Posterior cingulate gyrus (tissue), 11 donors: Measurements from ENCODE around the gene LYRM4.

Experiments
- DNase-seq, 10 donors: peaks; one replicate each; pipeline versions ENCODE4 v3.0.0 to v3.0.0-alpha.2; 2020 to 2021; ENCODE audit warnings: mixed read lengths in 3 of 10
- intact Hi-C: fragments of 100-400 bp; cut with DNase I; formaldehyde crosslinking; loops from one replicate; pipeline ENCODE4 v1.15.1; 2023

The LYRM4 gene

DNA sequence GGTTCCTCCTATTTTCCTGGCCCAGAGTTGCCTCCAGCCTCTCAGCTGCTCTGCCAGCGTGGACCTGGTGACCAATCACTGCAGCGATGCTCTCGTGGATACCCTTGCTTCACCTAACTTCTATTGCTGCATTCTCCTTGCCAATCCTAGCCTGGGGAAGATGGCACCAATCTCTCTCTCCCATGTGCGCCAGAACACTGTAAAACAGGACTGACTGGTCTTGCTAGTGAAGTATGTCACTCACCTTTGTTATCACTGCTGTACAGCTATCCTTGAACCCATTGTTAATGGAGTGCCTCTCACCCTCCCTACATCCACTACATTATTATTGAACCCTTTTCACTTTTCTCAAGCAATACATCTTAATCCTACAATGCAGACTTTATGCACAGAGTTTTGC lies 80.1 kb downstream of the LYRM4 start:
- DNase-seq = no peak
- intact Hi-C loops = no loop called here

DNA sequence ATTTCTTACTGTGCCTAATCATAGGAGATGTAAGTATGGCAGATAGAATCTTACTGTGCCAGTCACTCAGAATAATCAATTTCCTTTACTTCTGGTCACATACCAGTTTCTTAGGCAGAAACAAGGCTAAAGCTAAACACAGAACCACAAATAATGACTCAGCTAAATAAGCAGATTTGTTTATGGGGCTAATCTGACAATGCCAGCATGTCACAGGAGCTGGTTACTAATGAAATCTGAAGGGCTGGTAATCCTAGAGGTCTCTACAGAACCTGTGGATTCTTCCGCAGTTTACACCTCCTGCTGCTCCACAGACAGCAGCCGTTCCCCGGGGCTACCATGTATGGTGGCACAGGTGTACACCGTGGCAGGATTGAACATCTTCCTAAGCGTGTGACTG lies 80.8 kb downstream of the LYRM4 start:
- intact Hi-C loops = no loop called here
- no peak for DNase-seq

DNA sequence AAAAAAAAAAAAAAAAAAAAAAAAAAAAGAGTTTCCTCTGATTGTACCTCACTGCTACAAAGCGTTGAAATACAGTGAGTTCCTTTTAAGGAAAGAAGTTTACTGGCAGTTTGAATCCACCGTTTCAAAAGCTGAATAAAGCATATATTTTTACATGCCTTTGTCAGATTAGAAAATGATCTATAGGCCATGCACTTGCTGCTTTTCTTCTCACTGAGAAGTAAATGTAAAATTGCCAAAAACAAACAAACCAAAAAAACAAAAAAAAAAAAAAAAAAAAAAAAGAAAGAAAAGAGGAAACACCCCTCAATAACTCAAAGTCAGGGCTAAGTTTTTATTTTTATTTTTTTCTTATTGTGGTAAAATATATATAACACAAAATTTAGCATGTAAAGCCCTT lies 81.9 kb downstream of the LYRM4 start:
- intact Hi-C loops = no loop called here
- DNase-seq = no peak

DNA sequence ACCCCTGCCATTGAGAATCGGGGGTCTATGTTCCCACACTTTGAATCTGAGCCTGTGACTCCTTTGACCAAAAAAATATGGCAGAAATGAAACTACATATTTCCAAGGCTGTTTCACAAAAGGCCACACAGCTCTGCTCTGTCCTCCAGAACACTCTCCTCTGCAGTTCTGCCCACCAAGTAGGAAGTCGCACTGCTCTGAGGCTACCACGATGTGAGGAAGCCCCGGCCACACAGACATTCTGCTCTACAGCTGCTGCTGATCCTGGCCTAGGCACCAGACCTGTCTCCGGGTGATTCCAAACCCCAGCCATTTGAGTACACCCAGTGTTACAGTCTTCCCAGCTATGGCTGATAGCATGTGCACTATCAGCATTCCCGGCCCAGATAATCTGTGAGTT lies 85.1 kb downstream of the LYRM4 start:
- DNase-seq = no peak
- intact Hi-C loops = no loop called here

DNA sequence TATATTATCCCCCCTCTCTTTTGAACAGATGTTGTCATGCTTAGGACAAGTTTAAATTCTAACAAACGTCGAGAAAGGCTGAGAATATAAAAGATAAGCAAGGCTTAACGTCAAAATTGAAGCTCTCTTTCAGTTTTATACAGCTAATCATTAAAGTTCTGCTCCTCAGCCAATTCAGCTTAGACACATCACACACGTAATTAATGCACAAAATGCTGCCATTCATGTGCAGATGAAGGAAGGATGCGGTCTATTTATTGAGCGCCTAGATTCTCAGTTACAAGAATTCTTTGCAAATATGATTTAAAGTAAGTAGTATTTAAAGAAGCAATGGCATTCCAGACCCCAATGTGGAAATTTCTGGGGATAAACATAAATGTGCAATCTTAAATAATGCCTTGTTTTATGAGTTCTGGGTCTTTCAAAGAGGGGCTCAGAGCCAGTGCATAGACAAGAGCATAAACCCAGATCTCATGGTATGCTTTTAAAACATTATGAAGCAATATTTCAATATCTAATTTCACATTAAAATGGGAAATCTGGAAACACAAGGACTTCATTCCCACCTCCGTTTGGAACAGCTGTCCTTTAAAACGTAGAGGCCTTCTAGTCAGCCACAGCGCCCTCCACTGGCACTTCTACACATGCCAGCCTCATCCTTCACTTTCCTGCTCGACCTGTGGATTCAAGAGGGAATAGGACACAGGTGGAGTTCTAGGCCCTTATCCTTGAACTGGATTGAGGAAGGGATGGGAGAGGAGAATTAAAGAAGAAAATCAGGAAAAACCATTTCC lies 85.8 kb downstream of the LYRM4 start:
- DNase-seq = peak in 1 of 10 donors; percentile 19
- intact Hi-C loops = no loop called here

DNA sequence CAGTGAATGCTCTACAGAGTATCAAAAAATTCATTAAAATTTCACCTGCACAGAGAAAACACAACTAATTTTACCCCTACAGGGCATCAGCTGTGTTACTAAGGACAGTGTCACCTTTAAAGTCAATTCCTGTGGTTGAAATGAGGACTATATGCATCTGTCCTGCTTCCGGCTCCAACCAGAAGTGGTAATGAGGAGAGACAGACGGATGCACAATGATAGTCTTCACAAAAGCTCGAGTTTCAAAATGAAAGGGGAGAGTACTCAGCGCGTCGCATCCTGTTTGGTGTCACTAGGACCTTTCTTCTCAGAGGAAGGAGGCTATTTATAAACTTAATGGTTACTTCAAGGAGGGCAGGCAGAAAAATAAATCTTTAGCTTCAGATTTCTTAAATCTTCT lies 86.5 kb downstream of the LYRM4 start:
- intact Hi-C loops = no loop called here
- DNase-seq = no peak

DNA sequence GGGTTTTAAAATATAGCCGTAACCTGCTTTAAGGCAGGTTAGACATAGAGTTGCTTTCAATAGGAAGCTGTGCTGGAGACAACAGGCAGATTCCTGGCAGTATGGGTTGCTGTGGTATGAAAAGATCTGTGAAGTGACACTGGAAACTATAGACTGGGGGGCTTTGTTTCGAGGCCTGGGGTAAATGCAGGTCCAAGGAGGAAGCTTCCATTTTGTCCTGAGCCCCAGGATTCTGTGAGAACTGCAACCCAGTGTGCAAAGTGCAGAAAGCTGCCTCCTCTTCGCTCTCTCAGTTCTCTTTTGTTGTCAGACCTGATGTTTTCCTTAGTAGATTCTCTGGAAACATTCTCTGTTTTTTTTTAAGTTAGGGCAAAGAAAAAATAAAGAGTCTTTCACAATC lies 86.9 kb downstream of the LYRM4 start:
- DNase-seq = no peak
- intact Hi-C loops = no loop called here

DNA sequence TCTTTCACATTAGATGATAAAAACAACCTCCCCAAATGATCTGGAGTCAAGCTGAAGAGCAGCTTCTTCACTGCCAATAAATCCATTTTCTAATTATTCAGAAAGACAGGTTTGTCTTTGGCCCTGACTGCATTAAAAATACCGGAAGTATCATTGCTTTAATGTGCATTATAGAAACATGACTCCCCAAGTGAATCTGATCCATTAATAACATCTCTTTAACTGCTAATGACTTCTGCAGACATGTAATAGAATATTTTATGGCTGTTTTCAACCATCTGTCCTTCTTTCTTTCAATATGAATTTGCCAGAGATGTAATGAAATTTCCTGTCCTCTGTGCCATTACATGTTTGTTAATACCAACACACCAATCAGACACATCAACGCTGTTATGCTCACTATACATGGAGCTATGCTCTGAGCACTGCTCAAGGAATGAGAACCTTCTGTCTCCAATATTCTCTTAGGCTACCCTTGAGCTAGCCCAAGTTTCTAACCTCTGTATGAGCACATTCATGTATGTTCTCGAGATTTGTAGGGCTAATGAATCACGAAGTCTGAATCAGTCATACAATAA lies 87.8 kb downstream of the LYRM4 start:
- DNase-seq = no peak
- intact Hi-C loops = no loop called here

DNA sequence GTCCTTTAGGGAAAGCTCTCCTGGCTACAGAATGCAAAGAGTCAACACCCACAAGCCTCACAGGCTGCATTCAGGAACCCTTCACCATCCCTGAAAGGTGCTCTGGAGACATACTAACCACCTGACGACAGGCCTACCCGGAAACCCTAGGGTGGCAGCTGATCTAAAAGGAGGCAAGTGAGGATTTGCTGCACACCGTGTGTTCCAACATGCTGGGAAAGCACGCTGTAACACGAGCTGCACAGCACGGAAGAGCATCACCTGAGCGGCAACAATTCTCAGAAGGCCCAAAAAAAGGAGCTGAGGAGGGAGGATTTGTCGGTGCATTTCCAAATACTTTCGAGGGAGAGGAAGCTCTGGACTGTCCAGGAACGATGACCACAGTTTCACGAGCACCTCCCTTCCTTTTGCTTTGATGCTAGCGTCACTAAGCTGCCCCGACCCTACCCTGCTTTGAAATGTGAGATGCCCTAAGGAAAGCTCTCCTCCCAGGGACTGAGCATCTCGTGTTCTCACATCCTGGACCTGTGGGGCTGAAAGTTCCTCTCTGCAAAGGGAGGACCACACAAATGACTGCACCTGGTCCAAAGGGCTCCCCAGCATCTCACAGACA lies 88.6 kb downstream of the LYRM4 start:
- intact Hi-C loops = no loop called here
- DNase-seq = no peak

DNA sequence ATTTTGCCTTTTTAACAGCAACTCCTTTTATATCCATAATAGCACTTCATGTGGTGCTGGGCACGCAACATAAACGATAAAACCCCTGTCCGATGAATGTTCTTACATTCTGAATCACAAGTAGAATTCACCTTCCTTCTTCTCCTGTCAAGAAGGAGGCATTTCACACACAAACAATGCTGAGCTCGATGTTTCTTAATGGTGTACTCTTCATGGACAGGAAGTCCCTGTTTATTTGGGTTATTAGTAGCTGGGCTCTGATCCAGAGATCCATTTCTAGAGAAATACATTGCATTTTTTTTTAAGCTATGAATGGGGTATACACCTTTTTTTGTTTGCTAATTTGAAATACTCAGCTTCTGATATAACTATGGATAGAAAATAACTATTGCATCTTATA lies 93.2 kb downstream of the LYRM4 start:
- intact Hi-C loops = no loop called here
- DNase-seq = no peak

DNA sequence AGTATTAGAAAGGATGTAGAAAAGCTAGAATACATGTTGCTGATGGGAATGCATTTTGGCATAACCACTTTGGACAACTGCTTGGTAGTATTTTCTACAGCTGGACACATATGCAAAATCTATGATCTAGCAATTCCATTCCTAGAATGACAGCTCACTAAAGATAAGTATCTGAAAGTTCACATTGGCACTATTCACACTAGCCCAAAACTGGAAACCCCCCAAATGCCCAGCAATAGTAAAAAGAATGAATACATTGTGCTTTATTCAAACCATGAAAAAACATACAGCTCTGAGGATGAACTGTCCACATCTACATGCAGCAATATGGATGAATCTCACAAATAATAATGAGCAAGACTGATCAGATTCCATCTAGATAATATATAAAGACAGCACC lies 96.7 kb downstream of the LYRM4 start:
- DNase-seq = no peak
- intact Hi-C loops = loop anchor here (5.0 kb wide), 1 partner anchor 33 kb away; no protein-coding TSS in a partner anchor

DNA sequence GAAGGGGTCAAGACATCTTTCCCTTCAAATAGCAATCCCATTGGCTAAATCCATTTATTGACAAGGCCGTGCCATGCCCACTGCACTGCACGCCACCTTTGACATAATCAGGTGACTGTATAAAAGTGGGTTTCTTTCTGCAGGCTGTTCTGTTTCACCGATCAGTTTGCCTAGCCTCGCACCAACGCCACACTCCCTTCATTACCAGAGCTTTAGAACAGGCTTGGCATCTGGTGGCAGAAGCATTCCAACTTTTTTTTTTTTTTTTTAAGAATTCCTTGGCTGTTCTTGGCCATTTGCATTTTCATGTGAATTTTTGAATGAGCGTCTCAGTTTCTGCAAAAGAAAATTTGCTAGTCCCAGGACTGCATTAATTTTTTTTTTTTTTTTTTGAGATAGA lies 97.5 kb downstream of the LYRM4 start:
- intact Hi-C loops = loop anchor here (5.0 kb wide), 1 partner anchor 34 kb away; no protein-coding TSS in a partner anchor
- DNase-seq = peak in 3 of 10 donors; percentile 27 to 77 (median 74)

DNA sequence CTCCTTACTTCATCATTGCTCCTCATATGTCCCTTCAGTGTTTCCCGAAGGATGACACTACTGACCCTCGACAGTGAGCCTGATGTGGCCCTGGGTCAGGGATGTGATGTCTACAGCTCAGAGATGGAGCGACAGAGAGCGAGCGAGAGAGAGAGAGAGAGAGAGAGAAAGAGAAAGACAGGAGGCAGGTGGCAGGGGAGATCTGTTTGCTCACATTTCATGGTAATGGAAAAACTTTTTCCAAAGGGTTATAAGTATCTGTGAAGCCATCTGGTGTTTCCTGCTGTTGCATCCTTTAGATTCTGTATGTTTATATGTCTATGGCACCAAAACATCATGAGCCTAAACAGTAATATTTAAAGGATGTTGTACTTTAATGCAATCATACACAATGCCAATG lies 98.4 kb downstream of the LYRM4 start:
- DNase-seq = no peak
- intact Hi-C loops = loop anchor here (5.0 kb wide), 1 partner anchor 35 kb away; no protein-coding TSS in a partner anchor

DNA sequence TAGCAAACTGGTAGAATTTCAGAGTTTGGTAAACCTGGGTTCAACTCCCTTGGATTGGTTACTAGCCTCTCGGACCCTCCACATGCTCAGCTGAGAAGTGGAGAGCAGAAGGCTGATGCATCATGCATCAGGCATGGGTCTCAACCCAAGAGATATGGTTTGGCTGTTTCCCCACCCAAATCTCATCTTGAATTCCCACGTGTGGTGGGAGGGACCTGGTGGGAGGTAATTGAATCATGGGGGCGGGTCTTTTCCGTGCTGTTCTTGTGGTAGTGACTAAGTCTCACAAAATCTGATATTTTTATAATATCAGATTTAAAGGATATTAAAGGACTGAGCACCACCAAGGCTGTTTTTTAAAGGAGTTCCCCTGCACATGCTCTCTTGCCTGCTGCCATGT lies 100.5 kb downstream of the LYRM4 start:
- DNase-seq = no peak
- intact Hi-C loops = loop anchor here (5.0 kb wide), 1 partner anchor 37 kb away; no protein-coding TSS in a partner anchor

DNA sequence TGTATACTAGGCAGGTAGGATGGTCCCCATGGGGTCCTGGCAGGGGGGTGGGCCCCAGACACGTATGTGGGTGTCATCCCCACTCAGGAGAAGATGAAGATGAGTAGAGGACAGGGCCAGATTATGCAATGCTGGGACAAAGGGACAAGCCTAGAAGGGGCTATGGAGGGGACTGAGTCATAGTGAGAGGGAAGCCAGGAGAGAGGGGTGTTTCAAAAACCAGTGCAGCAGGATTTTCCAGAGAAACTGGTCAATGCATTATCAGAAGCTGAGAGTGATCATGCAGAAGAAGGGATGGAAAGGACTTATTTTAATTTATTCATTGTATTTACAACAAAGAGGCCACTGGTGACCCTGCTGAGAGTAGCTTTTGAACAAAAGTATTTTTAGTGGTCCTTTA lies 101.6 kb downstream of the LYRM4 start:
- intact Hi-C loops = no loop called here
- DNase-seq = no peak

DNA sequence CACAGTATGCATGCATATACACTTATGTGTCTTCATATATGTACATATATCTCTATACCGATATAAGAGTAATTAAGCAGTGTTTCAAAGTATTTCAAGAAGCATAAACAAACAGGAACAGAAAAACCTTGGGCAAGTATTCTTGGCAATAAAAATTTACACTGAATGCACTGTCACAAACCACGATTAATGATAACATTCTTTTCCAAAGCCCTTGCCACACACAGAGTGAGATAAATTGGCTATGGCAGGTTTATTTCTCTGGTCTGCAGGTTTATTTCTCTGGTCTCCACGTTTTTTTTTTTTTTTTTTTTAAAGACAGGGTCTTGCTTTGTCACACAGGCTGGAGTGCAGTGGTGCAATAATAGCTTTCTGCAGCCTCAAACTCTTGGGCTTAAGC lies 102.6 kb downstream of the LYRM4 start:
- intact Hi-C loops = no loop called here
- no peak for DNase-seq

DNA sequence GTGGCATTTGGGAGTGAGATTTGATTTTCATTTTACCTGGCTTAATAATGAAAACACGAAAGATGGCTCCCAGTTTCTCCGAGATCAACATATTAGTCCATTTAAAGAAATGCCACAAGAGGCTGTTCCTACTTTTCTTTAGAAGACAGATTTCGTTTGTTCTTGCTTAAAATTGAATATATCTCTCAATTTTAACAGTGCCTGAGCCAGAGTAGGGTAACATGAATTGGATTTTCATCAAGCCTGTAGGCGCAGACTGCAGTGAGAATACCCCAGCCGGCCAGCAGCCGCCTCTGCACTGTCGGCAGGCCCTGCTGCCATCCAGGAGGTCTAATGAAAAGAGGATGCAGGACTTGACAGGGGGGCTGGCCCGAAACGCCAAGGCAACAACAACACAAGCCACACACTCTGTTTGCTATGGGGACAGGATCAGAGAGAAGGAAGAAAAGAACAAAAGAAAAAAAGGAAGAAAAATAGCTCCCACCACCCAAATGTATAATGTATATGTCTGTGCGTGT lies 103.1 kb downstream of the LYRM4 start:
- intact Hi-C loops = no loop called here
- peak in 2 of 10 donors; percentile 33 to 85 for DNase-seq

DNA sequence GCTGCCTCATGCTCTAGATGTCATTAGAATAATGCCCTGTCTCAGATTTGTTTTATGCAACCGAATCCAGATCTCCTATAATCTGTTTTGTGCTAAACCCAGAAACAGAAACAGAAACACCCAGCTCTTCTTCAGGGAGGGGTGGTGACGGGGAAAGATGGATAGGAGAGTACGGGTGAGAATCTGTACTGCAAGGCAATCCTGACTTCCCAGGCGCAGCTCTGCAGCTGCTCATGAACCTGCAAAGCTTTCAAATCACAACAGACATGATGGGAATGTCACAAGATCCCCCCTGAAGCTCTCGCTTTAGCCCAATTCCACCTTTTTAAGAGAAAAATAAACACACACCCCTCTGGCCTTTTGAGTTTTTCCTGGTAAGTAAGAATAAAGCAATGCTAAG lies 104.1 kb downstream of the LYRM4 start:
- intact Hi-C loops = no loop called here
- peak in 1 of 10 donors; percentile 70 for DNase-seq

DNA sequence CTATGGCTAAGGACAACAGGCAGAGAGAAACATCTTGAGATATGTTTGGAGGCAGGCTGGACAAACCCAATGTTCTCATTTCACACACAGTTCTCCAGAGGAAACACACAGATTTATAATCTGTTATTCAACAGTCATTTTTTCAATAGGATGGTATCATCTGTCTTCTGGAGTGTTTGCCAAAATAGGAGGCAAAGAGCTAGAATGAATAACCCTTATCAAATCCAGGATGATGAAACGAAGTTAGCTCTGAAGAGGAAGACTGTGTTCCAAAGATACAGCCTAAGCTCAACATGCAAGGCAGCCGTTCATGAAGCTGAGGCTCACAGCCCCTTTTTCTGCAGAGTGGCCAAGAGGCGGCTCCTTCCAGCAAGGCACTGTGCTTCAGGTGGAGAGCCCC lies 104.8 kb downstream of the LYRM4 start:
- DNase-seq = peak in 1 of 10 donors; percentile 78
- intact Hi-C loops = no loop called here

DNA sequence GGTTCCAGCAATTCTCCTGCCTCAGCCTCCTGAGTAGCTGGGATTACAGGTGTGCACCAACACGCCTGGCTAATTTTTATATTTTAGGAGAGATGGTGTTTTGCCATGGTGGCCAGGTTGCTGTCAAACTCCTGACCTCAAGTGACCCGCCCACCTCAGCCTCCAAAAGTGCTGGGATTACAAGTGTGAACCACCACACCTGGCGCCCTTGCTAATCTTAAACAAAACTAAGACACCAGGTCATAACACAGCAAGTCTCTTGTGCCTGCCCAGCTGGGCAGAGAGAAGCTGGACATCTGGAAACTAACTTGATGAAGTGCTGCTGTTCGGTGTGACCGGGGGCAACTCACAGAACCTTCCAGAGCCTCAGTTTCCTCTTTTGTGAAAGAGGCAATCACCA lies 107.6 kb downstream of the LYRM4 start:
- DNase-seq = no peak
- intact Hi-C loops = no loop called here

DNA sequence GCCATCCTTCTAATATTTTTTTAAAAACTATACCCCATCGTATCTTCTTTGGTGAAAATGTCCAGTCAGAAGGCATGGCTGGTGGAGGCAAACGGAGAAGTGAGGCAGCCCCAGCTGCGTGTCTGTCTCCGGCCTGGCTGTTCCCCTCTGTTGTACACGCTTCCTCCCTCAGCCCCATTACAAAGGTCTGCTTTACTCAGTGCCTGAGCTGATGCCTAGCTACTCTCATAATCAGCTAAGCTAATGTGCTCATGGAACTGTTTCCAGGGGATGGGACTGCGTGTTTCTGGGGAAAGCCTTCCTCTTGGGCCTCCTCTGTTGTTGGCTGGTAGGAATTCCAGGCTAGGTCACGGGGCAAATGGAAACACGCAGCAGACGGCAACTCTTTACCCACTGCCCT lies 108.3 kb downstream of the LYRM4 start:
- intact Hi-C loops = no loop called here
- DNase-seq = no peak
